Left ventricle myocardium inferior (tissue), 1 donor: Measurements from ENCODE around the gene PMEPA1. TPM values are rescaled to one million over a fixed set of nuclear protein-coding genes. Genes with fewer than 3 reads are reported as not detected.

Experiments used
- DNase-seq: peaks from one replicate; pipeline ENCODE4 v3.0.0-alpha.2; 2020
- H3K27ac ChIP-seq: fragments of 200-600 bp; replicated peaks from 2 replicates; pipeline ENCODE4 v1.8.0; 2021
- H3K27me3 ChIP-seq: fragments of 200-600 bp; 2 replicates; pipeline ENCODE4 v1.8.0; 2021; ENCODE audit warnings: low read depth
- H3K36me3 ChIP-seq: fragments of 200-600 bp; 2 replicates; pipeline ENCODE4 v1.8.0; 2021
- H3K4me1 ChIP-seq: fragments of 200-600 bp; 2 replicates; pipeline ENCODE4 v1.8.0; 2021
- H3K4me3 ChIP-seq: fragments of 200-600 bp; 2 replicates; pipeline ENCODE4 v1.8.0; 2021; ENCODE audit warnings: mild to moderate bottlenecking, moderate library complexity
- H3K9me3 ChIP-seq: fragments of 200-600 bp; replicated peaks from 2 replicates; pipeline ENCODE4 v1.8.0; 2021
- CTCF ChIP-seq: fragments of 200-600 bp; IDR thresholded peaks from 2 replicates; pipeline ENCODE4 v1.8.0; 2021; ENCODE audit warnings: antibody characterized with exemption, mild to moderate bottlenecking, borderline replicate concordance
- intact Hi-C: fragments of 100-400 bp; cut with micrococcal nuclease; formaldehyde crosslinking; loops from one replicate; pipeline ENCODE4 v1.11.0; 2022
- total RNA-seq: library from RNA; stranded (reverse); fragmentation: NEBNext Ultra II Directional; extraction: Animal tissue kit (Norgen Biotek cat#: 25700); gene quantifications from one replicate; pipeline ENCODE4 v1.2.1, GENCODE V29; 2021
- donor health status: DM: no; HTN: yes; CAD: no; lungs with severe emphysema.

Gene PMEPA1
- total RNA-seq, 1 donor from 2014 or later, result 36.4 TPM

GRCh38 chr20:57650756-57651483 lies 58.9 kb downstream of the PMEPA1 start:
- no peak for TF ChIP-seq CTCF
- no peak overlapping the region for H3K4me3 ChIP-seq
- peaks cover 21% of the 10 kb centered on the region for H3K36me3 ChIP-seq
- DNase-seq, result no peak
- H3K27me3 ChIP-seq, result no peaks in the 10 kb centered on the region
- intact Hi-C loops, result loop anchor here (5.0 kb wide), 1 partner anchor 436 kb away; no protein-coding TSS in a partner anchor
- H3K9me3 ChIP-seq, result no peaks in the 10 kb centered on the region
- no peak overlapping the region for H3K27ac ChIP-seq
- H3K4me1 ChIP-seq, result peaks cover 5% of the 10 kb centered on the region

GRCh38 chr20:57650266-57650665 lies 59.5 kb downstream of the PMEPA1 start:
- H3K27me3 ChIP-seq, result no peaks in the 10 kb centered on the region
- intact Hi-C loops, result loop anchor here (5.0 kb wide), 1 partner anchor 437 kb away; no protein-coding TSS in a partner anchor
- H3K4me3 ChIP-seq, result no peak overlapping the region
- peaks cover 5% of the 10 kb centered on the region for H3K4me1 ChIP-seq
- TF ChIP-seq CTCF, result no peak
- H3K9me3 ChIP-seq, result peaks cover 2% of the 10 kb centered on the region
- H3K36me3 ChIP-seq, result peaks cover 21% of the 10 kb centered on the region
- no peak overlapping the region for H3K27ac ChIP-seq
- DNase-seq, result no peak

GRCh38 chr20:57649617-57650015 lies 60.2 kb downstream of the PMEPA1 start:
- Histone ChIP-seq H3K27ac (no peak overlapping the region), H3K4me3 (no peak overlapping the region), H3K36me3 (peaks cover 21% of the 10 kb centered on the region), H3K9me3 (peaks cover 8% of the 10 kb centered on the region), H3K4me1 (peaks cover 3% of the 10 kb centered on the region), H3K27me3 (no peaks in the 10 kb centered on the region)
- DNase-seq, result no peak
- intact Hi-C loops, result loop anchor here (5.0 kb wide), 1 partner anchor 438 kb away; no protein-coding TSS in a partner anchor
- no peak for TF ChIP-seq CTCF

GRCh38 chr20:57648878-57649616 lies 60.8 kb downstream of the PMEPA1 start:
- H3K36me3 ChIP-seq, result peaks cover 21% of the 10 kb centered on the region
- TF ChIP-seq CTCF, result no peak
- intact Hi-C loops, result no loop called here
- peaks cover 12% of the 10 kb centered on the region for H3K9me3 ChIP-seq
- DNase-seq, result no peak
- no peak overlapping the region for H3K27ac ChIP-seq
- H3K27me3 ChIP-seq, result no peaks in the 10 kb centered on the region
- no peak overlapping the region for H3K4me3 ChIP-seq
- no peaks in the 10 kb centered on the region for H3K4me1 ChIP-seq

GRCh38 chr20:57647933-57648785 lies 61.7 kb downstream of the PMEPA1 start:
- TF ChIP-seq CTCF, result no peak
- H3K27ac ChIP-seq, result no peak overlapping the region
- no peak overlapping the region for H3K4me3 ChIP-seq
- intact Hi-C loops, result no loop called here
- no peaks in the 10 kb centered on the region for H3K4me1 ChIP-seq
- DNase-seq, result no peak
- peaks cover 21% of the 10 kb centered on the region for H3K36me3 ChIP-seq
- H3K9me3 ChIP-seq, result peaks cover 21% of the 10 kb centered on the region
- H3K27me3 ChIP-seq, result no peaks in the 10 kb centered on the region
